Hindlimb muscle (tissue), 1 donor: ENCODE results near the gene MGAT5. TPM values are rescaled to one million over a fixed set of nuclear protein-coding genes. Genes with fewer than 3 reads are reported as not detected.
"Not testable (repeated sequence)": the region's sequence is repeated elsewhere in the genome, so short reads cannot be mapped to it uniquely, and the experiment has no call there.

Experiments
- DNase-seq: peaks from one replicate; pipeline ENCODE4 v3.0.0-alpha.2; 2013
- polyA plus RNA-seq: library from polyadenylated mRNA; unstranded; fragments of 120-200 nt; gene quantifications from one replicate; pipeline ENCODE4 v1.2.1, GENCODE V29; 2013; ENCODE audit not compliant: insufficient read length

Gene MGAT5
- polyA plus RNA-seq, 1 donor, result 16.5 TPM

DNA sequence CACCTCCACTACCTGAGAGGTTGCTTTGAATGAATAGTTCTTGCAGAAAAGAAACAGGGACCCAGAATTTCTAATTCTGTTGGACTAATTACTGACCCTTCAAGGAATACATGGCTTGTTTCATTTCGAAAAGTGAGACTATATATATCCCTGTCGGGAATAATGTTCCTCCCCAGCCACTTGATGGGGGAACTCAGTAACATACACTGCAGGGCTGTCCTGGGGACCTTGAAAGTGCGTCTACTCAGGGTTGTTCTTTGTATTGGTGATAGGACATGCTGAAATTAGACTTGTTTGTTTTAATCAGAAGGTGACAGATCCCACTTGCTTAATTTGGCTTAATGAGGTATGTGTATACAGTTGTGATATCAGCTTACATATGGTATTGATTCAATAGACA is 25.5 kb downstream of the MGAT5 start:
- no peak for DNase-seq

DNA sequence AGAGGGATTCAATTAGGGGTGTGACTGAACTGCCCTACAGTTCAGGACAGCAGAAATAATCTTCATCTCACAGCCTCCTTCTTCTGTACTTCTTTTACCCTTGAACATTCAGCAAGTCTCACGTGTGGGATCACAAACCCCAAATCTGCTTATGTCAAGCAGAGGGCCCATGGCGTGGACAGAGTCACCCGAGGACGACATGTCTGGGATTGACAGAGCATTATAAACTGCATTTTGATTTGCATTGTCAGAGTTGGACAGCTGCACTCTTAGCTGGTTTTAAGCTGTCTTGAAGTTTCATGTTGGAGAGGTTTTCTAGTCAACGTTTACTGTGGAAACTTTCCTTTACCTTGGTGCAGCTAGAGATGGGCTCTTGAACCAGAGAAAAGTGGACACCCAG is 26.4 kb downstream of the MGAT5 start:
- no peak for DNase-seq

DNA sequence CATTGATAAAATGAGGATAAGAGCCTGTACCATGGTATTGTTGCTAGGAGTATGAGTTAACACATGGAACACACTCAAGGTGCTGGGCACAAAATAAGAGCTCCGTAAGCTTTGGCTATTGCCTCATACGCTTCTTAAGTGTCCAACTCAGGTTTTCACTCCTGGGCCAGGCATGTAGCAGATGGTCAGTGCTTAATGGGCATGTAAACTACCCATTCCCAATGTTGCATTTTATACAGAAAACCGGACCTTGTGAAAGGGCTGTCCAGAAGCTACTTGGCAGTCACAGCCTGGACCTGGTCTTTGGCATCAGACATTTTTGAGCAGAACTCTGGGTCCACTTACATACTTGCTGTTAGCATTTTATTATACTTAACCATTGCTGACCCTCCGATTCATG is 26.9 kb downstream of the MGAT5 start:
- no peak for DNase-seq

DNA sequence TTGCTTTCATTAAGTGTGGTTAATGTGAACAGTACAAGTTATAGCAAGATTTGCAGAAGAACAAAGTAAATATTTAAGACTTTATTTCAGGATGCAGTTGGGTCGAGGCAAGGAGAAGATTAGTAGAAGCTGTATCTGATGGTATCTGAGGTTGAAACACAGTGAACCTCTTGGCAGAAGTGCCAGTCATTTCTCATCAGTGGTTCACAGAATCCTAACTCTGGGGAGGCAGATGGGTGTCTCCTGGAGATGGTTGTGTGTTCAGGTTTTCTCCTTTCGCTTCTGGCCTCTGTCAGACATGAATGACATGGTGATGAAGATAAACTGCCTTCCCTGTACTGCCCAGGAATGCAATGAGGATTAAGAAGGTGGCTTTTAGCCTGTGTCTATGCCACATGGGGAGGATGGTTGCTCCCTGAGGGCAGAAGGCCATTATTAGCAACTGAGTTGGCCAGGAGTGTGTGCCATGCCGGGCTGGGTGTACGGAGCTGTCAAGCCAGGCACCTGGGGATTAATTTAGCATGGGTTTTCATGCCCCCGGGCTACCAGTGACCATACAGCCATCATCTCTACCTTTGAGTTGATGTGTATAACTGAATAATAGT is 28.0 kb downstream of the MGAT5 start:
- DNase-seq, result no peak

DNA sequence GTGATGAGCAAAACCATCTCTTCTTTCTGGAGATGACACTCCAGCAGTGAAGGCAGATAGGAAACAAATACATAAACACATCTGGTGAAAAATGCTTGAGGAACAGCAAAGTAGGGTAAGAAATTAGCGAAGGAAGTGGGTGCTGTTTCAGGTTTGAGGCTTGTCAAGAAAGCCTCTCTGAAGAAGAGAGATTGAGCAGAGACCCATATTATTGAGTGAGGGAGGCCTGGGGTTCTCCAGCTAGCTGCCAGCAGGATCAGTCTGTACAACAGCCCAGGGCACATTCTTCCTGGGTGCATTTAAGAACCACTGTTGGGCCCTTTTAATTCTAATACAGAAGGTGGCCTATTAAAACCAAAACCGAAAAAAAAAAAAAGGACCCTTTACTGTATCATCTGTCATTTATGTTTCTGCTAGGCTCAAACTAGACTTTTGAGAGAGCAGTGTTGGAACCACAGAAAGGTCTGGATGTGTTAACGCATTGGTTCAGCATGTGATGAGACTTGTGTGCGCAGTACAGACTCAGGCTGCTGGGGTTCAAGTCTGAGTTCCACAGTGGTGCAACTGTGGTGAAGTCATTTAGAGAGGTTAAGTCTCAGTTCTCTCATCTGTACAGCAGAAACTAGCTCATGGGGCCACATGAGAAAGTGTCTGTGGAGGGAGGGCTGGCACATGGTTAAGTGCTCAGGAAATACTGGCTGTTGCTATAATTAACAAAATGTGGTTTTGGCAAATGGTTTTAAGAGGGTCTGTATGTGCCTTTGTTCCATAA is 28.9 kb downstream of the MGAT5 start:
- DNase-seq, result no peak

DNA sequence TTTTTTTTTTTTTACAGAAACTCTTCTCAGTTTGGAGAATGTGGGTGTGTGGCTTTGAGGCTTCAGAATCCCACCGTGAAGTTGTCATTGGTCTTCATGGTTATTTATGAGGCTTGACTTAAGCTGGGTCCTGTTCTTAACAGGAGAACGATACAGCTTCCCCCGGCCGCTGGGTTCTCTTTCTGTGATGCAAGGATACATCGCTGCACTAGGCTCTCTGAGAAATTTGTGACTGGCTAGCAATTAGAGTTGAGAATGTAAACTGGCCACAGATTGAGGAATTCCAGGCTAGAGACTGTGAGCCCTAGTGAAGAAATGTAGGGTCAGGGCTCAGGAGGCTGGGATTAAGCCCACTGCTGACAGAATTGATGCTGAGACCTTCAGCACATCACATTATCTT is 29.8 kb downstream of the MGAT5 start:
- no peak for DNase-seq

DNA sequence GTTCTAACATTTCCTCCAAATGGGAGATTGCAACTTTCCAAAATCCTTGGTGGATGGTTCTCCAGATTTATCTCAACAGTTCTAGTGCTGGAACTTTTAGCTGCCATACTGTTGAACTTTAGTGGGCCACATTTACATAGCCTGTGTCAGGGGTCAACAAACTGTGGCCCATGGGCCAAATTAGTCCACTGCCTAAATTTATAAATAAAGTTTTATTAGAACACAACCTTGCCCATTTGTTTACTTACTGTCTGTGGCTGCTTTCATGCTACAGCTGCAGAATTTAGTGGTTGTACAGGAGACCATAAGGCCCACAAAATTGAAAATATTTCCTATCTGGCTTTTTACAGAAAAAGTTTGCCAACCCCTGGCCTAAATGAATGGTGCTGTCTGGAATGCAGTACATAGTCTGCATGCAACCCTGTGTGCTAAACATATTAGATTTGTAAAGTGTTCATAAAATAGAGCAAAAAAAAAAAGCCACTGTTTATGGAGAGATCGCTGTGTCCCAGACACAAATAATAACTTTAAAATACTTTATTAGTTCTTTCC is 30.3 kb downstream of the MGAT5 start:
- DNase-seq, result no peak

DNA sequence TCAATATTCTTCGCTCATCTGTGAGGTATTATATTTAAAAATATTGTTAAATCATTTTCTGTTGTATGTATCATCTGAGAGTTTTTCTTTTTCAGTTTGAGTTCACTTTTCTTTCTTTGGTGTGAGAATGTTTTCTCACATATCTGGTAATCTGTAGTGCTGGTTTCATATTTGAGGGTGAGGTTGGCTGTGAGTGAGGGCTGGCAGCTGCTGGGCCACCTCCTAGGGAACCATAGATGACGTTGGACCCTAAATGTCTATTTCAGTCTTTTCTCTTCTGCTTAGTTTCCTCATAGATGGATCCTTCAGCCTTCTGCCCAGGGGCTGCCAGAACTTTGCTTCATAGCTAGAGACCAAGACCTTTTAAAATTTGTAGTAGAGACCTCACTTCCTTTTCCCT is 33.5 kb downstream of the MGAT5 start:
- no peak for DNase-seq

DNA sequence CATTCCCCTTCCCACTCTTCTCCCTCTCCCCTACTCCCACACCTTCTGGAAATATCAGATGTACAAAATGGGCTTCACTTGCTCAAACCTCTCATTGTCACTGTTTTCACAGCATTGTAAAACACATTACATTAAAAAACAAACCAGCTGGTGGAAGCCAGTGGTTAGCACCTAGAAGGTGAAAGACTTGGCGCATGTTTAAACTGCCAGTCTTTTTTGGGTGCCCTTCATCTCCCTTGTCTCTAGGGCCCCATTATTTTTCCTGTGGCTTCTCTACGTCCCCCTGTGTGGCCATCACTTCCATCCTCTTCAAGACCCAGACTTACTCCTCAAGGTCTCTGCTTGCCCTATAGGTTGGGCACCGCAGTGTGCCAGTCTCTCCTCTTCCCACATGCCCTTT is 34.9 kb downstream of the MGAT5 start:
- no peak for DNase-seq

DNA sequence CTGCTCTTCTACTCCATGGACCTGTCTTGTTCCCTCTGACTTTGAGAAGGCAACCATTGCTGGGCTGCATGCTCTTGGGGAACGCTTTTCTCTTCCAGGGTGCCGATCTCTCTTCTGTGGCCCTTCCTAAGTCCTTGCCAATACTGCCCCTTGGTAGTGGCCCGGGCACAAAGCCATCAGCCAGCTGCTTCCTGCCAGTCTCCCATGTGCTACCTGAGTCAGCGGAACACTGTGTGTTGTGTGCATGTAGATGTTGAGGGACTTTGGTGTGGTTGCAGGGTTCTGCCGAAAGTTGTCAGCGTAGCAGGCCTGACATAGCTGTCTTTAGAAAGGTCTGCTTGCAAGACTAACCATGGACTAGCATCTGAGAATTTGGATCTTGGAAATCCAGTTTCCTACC is 35.4 kb downstream of the MGAT5 start:
- DNase-seq, result no peak

DNA sequence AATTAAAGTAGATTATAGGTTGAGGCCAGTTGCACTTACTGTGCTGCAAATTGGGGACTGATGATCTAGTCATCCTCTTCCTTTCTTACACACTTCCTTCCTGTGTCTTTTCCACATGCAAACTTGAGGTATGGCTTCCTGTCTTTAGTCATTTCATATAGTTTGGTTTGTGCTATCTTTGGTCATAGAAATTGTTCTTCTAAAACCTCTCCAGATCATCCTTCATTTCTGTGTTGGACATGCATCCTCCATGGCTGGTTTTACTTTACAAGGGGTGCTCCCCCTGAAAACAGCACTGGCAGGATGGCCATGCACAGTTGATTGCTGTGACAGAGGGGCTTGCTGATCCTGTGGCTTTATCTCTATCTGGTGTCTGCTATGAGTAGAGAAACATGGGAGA is 36.5 kb downstream of the MGAT5 start:
- no peak for DNase-seq

DNA sequence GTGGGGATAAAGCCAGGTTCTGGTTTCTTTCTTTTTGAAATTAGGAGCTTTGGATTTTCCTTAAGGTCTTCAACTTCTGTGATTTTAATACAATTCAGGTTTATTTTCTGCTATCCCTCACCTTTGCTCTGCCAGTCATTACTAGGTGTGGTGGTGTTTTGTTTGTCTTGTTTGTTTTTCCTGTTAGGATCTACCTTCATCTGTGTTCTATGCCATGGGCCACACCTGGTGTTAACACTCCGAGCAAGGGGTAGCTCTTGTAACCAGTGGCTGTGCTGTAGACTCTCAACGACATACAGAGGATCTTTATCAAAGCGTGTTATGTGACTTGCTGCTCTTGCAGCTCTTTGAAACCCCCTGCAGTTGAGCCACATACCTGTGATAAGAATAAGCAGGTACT is 38.6 kb downstream of the MGAT5 start:
- no peak for DNase-seq

DNA sequence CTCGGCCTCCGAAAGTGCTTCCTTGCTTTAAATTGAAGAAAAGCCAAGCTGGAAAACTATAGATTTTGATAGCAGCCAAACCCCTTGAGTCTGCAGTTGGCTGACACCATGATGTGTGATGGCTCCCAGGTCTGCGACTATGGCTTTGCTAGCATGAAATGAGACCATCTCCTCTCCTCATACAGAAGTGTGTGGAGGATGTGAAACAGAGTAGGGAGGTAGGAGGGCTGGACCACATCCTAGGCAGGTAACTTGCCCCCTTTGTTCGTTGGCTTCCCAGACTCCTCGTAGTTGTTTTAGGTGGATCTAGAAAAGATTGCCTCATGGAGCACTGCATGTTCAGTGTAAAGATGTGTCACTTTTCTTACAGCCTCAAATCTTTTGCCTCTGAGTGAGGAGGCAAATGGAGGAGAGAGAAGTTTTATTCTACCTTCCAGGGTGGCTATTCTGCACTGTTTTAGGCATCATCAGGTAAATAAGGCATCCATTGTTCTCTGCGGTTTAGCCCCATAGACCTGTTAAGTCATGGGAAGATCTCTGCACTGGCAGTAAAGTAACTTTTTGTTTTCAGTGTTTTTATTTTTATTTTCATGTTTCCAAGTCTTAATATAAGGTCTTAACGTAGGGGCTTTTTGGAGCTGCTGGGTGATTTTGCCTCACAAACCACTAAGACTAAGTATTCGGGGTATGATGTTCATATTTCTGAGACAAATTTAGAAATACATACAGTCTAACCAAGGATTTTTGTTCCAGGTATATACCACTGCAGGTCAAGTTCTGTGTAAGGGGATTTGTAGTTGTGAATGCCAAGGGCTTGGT is 40.1 kb downstream of the MGAT5 start:
- no peak for DNase-seq

DNA sequence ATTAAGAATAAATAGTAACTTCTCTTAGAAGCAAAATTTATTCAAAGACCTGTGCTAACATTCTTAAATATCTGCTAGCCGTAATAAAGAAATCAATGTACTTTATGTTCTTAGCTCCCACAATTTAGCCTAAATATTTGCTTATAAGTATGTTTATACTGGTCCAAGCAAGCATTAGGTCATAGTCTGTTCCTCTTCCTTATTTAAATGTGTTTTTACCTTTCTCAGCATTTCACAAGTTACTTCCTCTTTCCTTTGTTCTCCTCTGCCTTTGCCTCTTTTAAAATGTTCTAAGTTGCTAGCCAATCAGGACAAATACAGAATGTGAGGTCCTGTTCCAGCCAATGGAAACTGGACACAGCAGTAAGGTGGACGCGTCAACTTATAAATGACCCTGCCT is 40.7 kb downstream of the MGAT5 start:
- not testable (repeated sequence) for DNase-seq

DNA sequence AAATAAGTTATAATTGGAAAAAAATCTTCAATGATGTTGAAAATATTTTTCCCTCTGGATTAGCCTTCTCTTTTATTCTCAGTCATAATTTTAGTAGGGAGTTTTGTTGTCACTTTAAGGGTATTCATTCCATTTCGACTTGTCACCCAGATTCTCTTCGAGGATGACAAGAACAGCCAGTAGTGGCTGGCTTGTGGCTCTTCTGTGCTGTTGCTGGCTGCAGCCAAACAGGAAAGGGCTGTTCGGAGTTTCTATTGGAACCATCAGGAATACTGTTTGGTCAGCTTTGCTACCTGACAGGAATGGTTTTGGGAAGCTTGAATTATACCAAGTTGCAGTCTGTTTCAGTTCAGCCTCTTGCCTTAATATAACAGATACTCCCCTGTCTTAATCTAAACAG is 41.6 kb downstream of the MGAT5 start:
- DNase-seq, result no peak

DNA sequence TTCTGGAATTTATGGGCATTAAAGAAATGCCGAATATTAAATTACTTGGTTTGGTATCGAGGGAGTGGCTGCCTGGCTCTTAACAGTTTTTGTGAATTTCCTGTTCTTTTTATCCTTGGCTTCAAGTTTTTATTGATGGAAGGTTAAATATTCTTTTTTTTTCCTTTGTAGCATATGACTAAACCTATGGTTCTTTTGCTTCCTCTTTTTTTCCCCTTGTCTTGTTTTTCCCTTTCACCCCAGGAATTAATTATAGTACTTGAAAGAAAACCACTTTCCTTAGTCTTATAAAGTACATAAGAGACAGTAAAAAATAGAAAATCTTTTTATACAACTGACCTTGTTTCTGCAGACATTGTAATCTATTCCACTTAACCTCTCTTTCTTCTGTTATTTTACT is 42.4 kb downstream of the MGAT5 start:
- DNase-seq, result no peak

DNA sequence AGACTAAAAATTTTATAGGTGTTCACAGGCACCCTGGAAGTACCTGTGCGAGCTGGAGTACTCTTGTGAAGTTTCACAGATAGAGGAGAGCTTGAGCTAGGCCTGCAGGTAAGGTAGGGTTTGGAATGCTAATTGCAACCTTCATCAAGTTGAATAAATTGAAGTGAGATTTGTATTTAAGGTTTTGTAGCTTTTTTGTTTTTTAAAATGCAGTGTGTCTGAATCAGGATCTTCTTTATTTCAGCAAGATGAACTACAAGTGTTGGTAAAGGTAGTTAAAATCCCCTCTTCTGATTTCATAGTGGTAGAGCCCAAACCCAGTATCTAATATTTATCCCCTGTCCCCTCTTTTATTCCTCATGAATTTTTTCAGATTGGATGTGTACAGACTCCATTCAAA is 45.5 kb downstream of the MGAT5 start:
- no peak for DNase-seq

DNA sequence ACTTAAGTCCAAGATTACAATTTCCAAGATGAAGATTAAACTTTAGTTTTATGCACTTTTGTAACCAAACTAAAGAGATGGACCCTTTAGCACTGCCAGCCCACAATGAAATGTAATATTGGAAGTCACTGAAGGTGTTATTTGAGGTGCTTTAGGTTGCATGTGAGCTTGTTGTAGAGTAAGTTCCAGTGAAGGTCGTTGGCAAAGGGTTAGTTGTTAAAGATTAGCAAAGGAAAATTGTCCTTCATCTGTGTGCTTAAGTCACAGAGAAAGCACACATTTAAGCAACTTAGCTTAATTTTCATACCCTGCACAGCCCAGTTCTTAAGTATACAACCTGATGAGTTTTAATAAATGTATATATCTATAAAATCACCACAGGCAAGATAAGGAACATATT is 46.7 kb downstream of the MGAT5 start:
- no peak for DNase-seq

DNA sequence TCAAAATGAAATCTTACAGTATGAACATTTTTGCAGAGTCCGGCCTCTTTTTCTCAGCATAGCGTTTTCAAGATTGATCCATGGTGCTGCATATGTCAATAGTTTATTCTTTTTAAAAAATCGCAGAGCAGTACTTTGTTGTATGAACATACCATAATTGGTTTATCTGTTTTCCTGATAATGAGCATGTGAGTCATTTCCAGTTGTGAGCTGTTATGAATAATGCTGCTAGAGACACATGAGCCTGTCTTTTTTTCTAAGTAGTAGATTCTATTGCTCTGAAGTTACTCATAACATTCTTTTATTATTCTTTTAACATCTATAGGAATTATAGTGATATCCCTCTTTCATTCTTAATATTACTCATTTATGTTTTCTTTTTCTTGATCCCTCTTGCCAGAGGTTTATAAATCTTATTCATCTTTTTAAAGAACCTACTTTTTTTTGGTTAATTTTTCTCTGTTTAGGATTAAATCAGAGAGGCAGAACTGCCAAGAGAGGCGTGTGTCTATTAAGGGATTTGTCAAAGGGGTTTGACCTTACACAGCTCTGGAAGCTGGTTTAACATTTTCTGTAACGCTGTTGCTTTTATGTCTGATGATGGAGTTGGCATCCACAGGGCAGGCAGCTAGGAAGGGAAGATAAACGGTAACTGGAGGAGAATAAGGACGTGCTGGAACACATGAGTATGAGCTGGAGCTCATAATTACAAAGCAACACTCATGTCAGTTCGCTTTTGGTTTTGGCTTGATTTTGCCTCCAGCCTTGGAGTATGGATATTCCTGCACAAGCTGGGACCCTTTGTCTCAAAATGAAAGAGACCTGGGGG is 47.4 kb downstream of the MGAT5 start:
- DNase-seq, result no peak

DNA sequence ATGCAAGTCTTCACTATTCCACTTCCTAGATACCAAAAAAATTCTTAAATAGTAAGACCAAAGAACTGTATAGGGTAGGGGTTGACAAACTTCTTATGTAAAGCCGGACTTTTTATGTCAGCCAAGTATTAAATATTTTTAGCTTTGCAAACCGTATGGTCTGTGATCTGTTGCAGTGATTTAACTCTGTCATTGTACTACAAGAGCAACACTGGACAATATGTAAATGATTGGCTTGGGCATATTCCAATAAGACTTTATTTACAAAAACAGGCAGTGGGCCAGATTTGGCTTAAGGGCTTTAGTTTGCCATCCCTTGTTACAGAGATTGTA is 48.0 kb downstream of the MGAT5 start:
- DNase-seq, result no peak

DNA sequence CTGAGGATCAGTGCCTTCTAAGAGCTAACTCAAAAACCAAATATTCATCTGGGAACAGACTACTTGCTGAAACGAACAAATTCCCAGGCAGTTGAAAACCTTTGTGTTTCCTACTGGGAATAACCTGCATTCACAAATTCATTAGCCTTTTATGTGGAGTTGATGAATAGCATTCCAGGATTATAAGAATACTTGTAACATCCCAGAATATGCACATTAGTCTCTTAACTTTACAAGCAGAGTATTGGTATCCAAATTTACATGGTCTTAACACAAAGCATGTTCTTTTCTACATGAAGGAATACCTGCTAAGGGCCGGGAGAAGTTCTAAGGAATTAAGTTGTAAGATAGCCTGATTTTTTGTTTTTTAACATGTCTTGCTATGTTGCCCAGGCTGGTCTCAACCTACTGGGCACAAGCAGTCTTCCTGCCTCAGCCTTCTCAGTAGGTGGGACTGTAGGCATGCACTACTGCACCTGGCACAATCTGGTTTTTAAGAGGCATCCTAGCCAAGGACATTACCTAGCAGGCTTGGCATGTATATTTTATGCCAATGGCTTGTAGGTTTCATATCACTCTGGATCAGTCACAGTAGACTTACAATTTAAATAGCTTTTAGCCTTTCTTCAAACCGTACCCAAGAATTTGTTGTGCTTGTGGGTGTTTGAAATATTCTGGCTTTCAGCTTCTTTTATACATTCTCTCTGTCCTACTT is 50.7 kb downstream of the MGAT5 start:
- DNase-seq, result no peak

DNA sequence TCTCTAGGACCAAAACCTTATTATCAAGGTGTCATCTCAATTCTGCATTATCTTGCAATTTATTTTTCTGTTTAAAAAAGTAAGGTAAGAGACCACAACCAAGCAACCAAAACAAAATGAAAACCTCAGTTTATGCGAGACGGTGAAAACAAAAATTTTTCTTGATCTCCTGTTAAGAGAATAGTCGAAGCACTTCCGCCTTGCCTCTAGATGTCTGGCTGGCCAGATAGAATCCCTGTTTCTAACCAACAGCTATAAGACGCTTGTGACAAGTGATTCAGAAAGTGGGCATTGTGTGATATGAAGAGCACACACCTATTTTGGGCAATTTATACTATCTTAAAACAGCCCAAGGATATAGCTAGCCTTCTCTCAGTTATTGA is 51.2 kb downstream of the MGAT5 start:
- no peak for DNase-seq
